Raji (cell line): ENCODE results near the gene LCP2.

Experiments used
- POLR2A ChIP-seq: IDR thresholded peaks from 2 replicates; pipeline ENCODE4 v1.6.1; 2011; ENCODE audit warnings: low read depth, low read length, control low read depth; ENCODE audit not compliant: insufficient read depth

Gene LCP2

DNA sequence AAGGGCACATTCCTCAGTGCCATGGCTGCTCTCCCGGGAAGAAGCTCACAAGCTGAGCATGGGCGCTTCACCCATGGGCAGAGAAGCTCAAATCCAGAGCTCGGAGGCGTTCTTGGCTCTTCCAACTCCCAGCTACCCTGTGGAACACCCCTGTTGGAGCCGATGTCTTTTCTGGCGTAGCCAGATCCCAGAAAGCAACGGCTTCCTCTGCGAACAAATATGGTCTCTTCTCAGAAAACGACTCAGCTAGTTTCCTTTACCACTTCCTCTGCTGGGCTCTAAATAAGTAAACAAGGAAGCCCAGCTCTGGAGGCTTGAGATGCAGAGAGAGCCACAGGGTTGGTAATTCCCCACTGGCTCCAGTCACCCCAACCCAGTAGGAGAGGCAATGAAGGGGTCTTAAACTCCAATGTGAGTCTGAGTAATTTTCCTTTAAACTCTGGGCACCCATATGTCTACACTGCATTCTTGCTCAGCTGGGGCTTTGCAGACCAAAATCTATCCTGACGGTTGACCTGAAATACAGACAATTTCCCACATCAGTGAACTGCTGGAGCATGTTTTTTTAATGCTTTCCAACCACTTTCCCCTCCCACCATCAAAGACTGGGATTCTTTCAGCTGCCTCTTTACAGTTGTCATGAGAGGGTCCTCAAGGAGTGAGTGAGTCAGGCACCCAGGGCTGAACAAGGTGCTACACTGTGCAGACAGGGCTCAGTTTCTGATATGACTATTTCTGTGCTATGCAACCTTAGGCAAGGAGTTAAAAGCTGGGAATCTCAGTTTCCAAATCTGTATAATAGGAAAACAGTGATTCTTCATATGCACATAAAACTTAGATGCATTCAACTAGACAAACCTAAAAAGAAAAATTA, at the start of gene LCP2:
Gene LCP2 (minus strand): TSS at position 189 of the 874 bp plus-strand sequence. CDS start 166 bp downstream, at position 23.
- no peak for TF ChIP-seq POLR2A

DNA sequence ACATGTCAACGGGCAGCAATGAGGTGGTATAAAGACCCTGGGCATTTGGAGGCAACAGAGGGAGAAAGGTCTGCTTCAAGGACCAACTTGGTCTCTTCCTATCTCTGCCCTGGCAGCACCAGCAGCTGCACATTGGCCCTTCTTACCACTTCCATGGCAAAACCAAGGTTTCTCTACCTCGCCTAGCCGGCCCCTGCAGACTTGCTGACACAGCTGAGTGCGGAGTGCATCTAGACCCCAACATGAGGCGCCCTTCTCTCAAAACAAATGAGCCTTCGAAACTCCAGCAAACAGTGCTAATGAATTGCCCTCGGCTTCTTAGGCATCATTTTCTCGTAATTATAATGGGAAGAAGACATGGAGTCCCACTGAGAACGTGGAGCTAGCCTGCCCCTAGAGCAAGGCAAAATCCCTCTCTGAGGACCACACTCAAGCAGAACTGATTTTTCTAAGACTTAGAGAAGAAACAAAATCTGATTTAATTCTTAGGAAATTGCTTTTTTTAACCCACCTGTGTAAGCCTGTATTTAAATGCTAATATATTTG, 49.5 kb upstream of the LCP2 start:
- no peak for TF ChIP-seq POLR2A

- TF ChIP-seq POLR2A: no peak
Measured at GRCh38 chr5:170345971-170346370, 48.4 kb upstream of the LCP2 start.

GRCh38 chr5:170343177-170343576, 45.6 kb upstream of the LCP2 start:
- no peak for TF ChIP-seq POLR2A

DNA sequence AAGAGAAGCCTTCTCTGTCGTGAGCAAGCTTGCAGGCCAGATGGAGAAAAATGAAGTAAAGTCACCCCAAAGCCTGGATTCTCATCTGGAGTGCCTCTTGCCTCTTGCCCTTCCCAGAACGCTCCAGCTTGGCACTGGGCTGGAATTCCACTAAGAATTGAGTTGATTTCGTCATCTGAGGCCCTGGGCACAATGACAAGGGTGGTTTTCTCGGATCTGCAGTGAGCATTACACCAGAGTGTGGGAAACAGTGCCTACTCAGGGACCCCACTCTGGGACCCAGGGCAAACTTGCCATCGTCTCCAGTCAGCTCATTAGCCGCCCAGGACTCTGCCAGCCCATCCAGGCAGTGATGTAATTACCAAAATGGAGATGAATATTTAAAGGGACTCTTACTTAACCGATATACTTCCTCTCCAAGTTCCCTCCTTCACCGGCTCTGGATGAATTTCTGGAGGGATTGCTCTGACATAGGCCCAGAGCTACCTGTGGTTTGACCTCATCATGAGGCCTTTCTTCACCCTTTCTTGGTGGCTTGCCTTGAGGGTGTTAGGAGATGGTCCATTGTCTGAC, 44.7 kb upstream of the LCP2 start:
- no peak for TF ChIP-seq POLR2A

DNA sequence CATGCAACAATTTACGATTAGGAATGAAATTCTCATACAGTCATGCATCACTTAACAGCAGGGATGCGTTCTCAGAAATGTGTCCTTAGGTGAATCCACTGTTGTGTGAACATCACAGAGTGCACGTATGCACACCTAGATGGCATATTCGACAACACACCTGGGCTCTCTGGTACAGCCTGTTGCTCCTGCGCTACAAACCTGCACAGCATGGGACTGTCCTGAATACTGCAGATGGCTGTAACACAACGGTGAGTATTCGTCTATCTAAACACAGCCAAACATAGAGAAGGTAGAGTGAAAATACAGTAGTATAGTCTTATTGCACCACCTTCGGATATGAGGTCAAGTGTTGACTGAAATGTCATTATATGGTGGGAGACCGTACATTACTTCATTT, 44.0 kb upstream of the LCP2 start:
- TF ChIP-seq POLR2A: no peak

DNA sequence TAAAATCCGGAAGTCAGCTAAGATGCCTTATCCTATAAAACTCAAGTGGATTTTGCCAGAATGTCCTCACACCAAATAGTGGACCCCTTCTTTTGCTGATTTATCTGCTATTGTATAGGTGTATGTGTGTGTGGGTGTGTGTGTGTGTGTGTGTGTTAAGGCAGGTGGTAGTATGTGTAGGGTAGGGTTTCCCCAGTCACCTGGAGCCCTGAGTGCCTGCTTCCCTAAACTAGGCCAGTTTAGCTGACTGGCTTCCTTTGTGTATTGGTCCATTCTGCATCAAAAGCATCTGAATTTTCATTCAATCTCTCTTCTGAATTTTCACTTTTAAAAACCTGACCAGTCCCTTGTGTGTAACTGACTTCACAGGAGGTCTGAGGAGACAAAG, 42.2 kb upstream of the LCP2 start:
- no peak for TF ChIP-seq POLR2A

DNA sequence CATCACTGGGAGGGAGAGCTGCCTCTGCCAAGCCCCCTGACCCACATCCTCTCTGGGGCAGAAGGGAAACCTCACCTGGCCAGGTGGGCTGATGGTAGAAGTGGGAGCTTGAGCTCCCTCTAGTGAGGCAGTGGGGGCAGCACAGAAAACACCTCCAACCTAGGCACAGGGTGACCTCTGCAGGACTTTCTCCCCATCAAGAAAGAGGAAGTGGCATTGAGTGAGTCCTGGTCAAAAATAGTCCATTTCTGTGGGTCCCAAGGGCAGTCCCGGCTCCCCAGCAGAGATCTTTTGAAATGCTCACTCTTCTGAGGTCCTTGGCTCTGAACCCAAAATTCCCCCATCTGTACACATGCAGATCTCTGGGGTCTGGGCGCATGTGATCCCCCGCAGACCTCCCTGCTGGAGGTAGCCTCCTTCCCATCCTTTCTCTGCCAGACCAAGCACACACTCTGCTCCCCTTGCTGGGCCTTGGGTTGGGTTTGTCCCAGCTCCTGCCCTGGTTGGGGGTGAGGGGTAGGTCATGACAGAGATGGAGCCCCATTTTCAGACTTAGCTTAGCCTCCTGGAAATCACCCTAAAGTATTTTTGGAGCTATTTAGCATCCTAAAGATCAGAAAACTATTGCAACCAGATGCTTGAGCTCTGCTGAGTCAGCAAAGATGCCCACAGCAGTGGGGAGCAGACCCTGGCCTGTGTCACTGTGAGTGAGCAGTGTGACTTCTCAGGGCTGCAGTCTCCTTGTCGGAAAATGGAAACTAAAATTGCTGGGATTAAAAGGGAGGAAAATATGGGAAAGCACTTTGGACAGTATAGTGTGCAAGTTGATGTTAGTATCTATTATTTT, 41.6 kb upstream of the LCP2 start:
- TF ChIP-seq POLR2A: no peak

- TF ChIP-seq POLR2A: no peak
Measured at GRCh38 chr5:170338291-170338690, 40.7 kb upstream of the LCP2 start.

GRCh38 chr5:170337045-170337733, 39.6 kb upstream of the LCP2 start:
- TF ChIP-seq POLR2A: no peak

- no peak for TF ChIP-seq POLR2A
Measured at GRCh38 chr5:170336065-170336464, 38.5 kb upstream of the LCP2 start.

DNA sequence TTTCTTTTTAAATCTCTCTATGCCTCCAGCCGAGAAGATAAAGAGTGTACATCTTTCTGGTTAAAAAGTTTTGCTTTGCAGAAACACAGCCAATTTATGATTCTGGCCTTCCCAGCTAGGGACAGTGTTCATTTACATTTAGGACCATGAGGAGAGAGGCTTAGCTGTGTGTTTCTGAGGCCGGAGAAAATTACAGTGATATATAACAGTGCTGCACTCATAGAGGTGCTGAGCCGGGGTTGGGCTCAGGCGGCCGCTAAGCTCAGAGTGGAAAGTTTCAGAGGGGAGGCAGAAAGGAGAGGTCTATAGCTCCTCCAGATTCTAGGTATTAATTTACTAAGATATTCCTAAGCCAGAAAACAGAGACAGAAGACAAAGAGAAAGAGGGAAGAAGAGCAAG, 37.0 kb upstream of the LCP2 start:
- TF ChIP-seq POLR2A: no peak

DNA sequence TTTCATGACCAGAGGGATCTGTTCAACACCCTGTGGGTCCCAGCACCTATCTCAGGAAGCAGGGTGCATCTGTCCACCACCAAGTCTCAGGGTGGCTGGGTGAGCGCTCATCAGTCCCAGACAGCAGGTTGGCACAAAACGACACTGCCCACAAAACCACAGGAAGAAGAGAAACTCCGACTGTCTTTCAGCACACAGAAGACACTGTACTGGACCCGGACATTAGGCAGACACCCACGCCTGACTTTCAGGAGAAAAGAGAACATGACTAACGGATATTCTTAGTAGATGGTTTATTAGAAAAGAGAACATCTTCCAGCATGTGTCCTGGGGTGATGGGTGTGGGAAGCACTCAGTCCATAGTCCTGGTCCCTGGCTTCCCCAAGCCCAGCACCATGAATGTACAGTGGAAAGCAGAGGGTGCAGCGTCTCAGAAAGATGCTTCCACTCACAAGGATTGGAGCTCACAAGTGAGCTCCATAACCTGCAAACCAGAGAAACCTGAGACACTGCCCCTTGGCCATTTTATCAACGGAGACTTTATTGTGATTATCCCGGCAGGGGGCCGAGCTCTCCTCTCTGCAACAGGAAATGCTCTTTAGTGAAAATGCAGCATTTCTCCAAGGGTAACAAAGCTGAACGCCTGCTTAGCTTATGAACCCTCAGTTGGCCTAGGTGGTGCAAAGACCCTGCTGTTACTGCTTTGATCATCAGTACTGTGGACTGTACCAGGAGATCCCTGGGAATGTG, 35.8 kb upstream of the LCP2 start:
- TF ChIP-seq POLR2A: no peak

DNA sequence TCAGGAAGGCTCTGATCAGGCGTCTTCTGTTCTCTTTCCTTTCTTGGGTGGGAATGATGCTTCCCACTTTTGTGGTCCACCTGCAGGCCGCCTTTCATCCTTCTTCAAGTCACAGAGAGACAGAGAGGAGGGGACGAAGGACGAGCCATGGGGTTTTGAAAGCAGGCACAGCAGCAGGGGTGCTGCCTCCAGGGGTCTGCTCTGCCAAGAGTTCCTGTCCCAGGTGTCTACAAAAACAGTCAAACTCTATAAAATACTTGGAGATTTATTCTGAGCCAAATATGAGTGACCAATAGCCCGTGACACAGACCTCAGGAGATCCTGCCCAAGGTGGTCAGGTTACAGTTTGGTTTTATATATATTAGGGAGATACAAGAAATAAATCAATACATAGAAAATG, 34.5 kb upstream of the LCP2 start:
- no peak for TF ChIP-seq POLR2A

GRCh38 chr5:170330568-170331054, 33.0 kb upstream of the LCP2 start:
- TF ChIP-seq POLR2A: no peak

GRCh38 chr5:170329524-170329923, 31.9 kb upstream of the LCP2 start:
- TF ChIP-seq POLR2A: no peak
